Activated CD8-positive, alpha-beta memory T cell treated with anti-CD3 and anti-CD28 coated beads, Interleukin-2, amount 10 ng/mL, durations not matched to agents 7 days and 5 days (primary cell): Measurements from ENCODE around the gene IGLL1. TPM values are rescaled to one million over a fixed set of nuclear protein-coding genes. Genes with fewer than 3 reads are reported as not detected.
"Not testable (repeated sequence)": the region's sequence is repeated elsewhere in the genome, so short reads cannot be mapped to it uniquely, and the experiment has no call there.

Source experiments
- ATAC-seq: fragments of 150-1000 bp; cut with Tn5 transposase; one replicate; pipeline ENCODE4 v1.10.0; 2021; ENCODE audit warnings: moderate library complexity
- CTCF ChIA-PET: fragments of 350-600 bp; sonication (Branson Sonifier 250); formaldehyde crosslinking; loops from one replicate; lab custom pipeline; 2021; ENCODE audit warnings: antibody characterized with exemption; lab: Charles Lee
- DNase-seq: peaks from one replicate; pipeline ENCODE4 v3.0.0-alpha.2; 2020
- H3K27ac Mint-ChIP-seq: one replicate; pipeline ENCODE4 v1.8.0; 2021; ENCODE audit warnings: mild to moderate bottlenecking, mixed read lengths
- H3K27me3 Mint-ChIP-seq: one replicate; pipeline ENCODE4 v1.8.0; 2021; ENCODE audit warnings: mixed read lengths
- H3K36me3 Mint-ChIP-seq: one replicate; pipeline ENCODE4 v1.8.0; 2021; ENCODE audit warnings: mild to moderate bottlenecking, mixed read lengths
- H3K4me1 Mint-ChIP-seq: one replicate; pipeline ENCODE4 v1.8.0; 2021; ENCODE audit warnings: mixed read lengths
- H3K4me3 Mint-ChIP-seq: one replicate; pipeline ENCODE4 v1.8.0; 2021; ENCODE audit warnings: mild to moderate bottlenecking, moderate library complexity, mixed read lengths
- H3K9me3 Mint-ChIP-seq: one replicate; pipeline ENCODE4 v1.8.0; 2022; ENCODE audit warnings: low read depth, mixed read lengths
- total RNA-seq, 2 experiments: library from RNA; stranded (reverse); gene quantifications; one replicate each; pipeline ENCODE4 v1.2.3, GENCODE V29; 2021

IGLL1 gene
- total RNA-seq, 2 experiments from 2014 or later: 0.42 to 2.0 TPM

DNA sequence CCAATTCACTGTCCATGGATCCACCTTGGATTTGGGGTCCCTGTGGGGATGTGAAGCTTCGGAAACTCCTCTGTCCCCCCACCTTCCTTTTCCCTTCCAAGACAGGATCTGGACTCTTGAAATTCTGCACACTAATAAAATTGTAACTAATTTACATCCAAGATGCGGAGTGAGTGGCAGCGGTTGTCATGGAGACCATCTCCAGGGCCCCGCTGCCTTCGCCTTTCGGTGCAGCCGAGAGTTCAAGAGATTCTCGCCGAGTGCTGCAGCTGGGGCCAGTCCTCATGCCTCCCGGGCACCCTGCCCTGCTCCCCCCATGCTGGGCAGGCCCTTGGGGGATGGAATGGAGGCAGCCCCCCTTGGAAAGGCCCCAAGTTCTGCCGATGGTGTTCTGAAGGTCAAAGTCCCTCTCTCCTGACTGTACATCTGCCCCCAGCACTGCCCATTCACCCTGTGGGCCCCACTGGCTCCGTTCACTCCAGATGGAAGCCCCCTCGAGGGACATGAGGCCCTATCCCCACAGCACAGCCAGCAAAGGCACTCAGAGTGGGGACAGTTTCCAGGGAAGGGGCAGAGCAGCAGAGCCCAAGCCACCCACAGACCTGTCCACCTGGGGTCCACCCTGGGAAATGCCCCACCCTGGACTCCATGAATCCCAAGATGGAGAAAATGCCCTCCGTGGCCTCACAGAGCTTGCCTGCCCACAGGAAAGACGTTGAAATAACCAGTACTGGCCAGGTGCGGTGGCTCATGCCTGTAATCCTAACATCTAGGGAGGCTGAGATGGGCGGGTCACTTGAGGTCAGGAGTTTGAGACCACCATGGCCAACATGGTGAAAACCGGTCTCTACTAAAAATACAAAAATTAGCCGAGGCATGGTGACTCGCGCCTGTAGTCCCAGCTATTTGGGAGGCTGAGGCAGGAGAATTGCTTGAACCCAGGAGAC is 25.9 kb downstream of the IGLL1 start:
- Mint-ChIP-seq H3K4me3 (no peak overlapping the region), H3K27ac (no peak overlapping the region), H3K27me3 (peaks cover 5% of the 10 kb centered on the region), H3K4me1 (no peaks in the 10 kb centered on the region), H3K36me3 (no peaks in the 10 kb centered on the region), H3K9me3 (no peaks in the 10 kb centered on the region)
- ATAC-seq: no peak
- no peak for DNase-seq
- CTCF ChIA-PET: no interaction called here

DNA sequence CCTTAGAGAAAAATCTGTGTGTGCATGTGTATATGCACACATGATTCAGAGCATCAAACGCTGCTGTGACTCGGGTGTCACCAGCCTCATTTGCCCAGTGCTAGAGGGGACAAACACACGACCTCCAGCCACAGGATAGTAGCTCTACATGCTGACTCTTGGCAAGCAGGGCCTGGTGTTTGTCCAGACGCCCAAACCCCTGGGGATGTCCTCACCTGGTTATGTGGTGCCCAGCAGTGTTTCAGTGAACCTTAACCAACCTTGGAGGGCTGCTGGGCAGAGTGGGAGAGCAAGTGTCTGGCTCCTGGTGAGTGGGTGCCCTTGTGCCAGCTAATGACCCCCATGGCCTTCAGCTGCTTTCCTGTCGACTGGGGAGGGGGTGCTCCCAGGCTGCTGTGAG is 26.7 kb downstream of the IGLL1 start:
- Mint-ChIP-seq H3K36me3 (no peaks in the 10 kb centered on the region), H3K9me3 (no peaks in the 10 kb centered on the region), H3K27me3 (peaks cover 3% of the 10 kb centered on the region), H3K4me3 (no peak overlapping the region), H3K4me1 (no peaks in the 10 kb centered on the region), H3K27ac (no peak overlapping the region)
- ATAC-seq: no peak
- CTCF ChIA-PET: no interaction called here
- DNase-seq: no peak

- CTCF ChIA-PET: no interaction called here
- no peak overlapping the region for H3K4me3 Mint-ChIP-seq
- no peaks in the 10 kb centered on the region for H3K4me1 Mint-ChIP-seq
- H3K27ac Mint-ChIP-seq: no peak overlapping the region
- no peaks in the 10 kb centered on the region for H3K36me3 Mint-ChIP-seq
- ATAC-seq (no peak), DNase-seq (no peak)
- no peaks in the 10 kb centered on the region for H3K9me3 Mint-ChIP-seq
- peaks cover 3% of the 10 kb centered on the region for H3K27me3 Mint-ChIP-seq
These were observed 27.5 kb downstream of the IGLL1 start for GRCh38 chr22:23552573-23552972.

DNA sequence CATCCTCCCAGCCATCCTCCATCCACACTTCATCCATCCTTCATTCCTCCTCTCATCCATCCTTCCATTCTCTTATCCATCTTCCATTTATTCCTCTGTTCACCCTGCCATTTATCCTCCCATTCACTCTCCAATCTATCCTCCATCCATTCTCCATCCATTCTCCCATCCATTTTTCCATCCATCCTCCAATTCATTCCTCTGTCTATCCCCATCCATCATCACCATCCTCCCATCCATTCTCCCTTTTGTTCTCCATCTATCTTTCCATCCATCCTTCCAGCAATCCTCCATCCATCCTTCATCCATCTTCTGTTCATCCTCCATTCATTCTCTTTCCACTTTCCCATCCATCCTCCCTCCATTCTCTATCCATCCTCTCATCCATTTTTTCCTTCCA is 28.7 kb downstream of the IGLL1 start:
- Mint-ChIP-seq H3K27me3 (peaks cover 2% of the 10 kb centered on the region), H3K4me1 (no peaks in the 10 kb centered on the region), H3K27ac (no peak overlapping the region), H3K9me3 (no peaks in the 10 kb centered on the region), H3K36me3 (no peaks in the 10 kb centered on the region), H3K4me3 (no peak overlapping the region)
- DNase-seq (no peak), ATAC-seq (no peak)
- CTCF ChIA-PET: no interaction called here

GRCh38 chr22:23550049-23550650 is 29.9 kb downstream of the IGLL1 start:
- Mint-ChIP-seq H3K4me3 (no peak overlapping the region), H3K9me3 (no peaks in the 10 kb centered on the region), H3K4me1 (no peaks in the 10 kb centered on the region), H3K27me3 (peaks cover 5% of the 10 kb centered on the region), H3K27ac (no peak overlapping the region), H3K36me3 (no peaks in the 10 kb centered on the region)
- ATAC-seq (no peak), DNase-seq (no peak)
- CTCF ChIA-PET: no interaction called here

GRCh38 chr22:23549198-23549595 is 30.9 kb downstream of the IGLL1 start:
- ATAC-seq: no peak
- H3K4me3 Mint-ChIP-seq: no peak overlapping the region
- CTCF ChIA-PET: no interaction called here
- DNase-seq: no peak
- no peaks in the 10 kb centered on the region for H3K9me3 Mint-ChIP-seq
- no peaks in the 10 kb centered on the region for H3K36me3 Mint-ChIP-seq
- peaks cover 8% of the 10 kb centered on the region for H3K27me3 Mint-ChIP-seq
- no peak overlapping the region for H3K27ac Mint-ChIP-seq
- no peaks in the 10 kb centered on the region for H3K4me1 Mint-ChIP-seq

DNA sequence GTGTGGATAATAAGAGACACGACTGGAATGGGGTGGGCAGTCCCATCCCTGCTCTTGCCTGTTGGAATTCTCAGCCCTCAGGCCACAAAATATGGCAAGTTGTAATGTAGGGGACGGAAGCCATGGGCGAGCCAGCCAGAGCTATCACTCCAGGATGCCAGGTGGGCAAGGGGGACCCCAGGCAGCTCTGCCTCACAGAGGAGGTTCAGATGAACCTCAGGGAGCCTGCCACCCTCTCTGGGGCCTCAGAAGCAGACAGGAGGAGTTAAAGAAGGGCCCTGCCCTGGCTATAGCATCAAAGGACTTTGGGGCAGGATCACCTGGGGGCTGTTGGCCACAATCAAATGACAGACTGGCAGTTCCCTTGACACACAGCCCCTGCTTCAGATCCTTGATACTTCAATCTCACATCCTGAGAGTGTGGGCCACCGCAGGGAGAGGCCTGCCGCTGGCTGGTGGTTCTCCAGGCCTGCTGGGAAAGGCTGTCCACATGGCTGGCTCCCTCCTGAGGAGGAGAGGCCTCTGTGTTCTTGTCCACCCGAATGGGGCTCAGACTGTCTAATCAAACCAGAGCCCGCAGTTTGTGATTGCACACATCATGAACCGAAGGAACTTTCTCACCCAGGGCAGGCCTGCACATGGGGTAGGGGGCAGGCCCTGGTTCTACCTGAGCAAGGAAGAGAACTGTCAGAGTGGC is 31.4 kb downstream of the IGLL1 start:
- Mint-ChIP-seq H3K4me1 (no peaks in the 10 kb centered on the region), H3K27ac (no peak overlapping the region), H3K9me3 (no peaks in the 10 kb centered on the region), H3K36me3 (no peaks in the 10 kb centered on the region), H3K27me3 (peaks cover 8% of the 10 kb centered on the region), H3K4me3 (no peak overlapping the region)
- no peak for ATAC-seq
- DNase-seq: no peak
- CTCF ChIA-PET: no interaction called here

DNA sequence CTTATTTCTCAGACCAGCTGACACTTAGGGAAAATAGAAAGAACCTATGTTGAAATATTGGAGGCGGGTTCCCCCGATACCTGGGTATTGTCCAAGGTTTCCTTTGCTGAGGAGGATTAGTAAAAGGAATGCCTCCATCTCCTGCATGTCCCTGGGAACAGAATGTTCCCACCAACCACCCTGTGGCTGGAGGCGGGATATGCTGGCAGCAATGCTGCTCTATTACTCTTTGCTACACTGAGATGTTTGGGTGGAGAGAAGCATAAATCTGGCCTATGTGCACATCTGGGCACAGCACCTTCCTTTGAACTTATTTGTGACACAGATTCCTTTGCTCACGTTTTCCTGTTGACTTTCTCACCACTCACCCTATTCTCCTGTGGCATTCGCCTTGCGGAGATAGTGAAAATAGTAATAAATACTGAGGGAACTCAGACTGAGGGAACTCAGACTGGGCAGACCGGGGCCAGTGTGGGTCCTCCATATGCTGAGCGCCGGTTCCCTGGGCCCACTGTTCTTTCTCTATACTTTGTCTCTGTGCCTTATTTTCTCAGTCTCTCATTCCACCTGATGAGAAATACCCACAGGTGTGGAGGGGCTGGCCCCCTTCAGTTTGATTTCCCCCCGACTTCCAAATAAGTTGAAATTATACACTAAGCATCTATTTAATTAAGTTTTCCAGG is 32.1 kb downstream of the IGLL1 start:
- Mint-ChIP-seq H3K27ac (no peak overlapping the region), H3K27me3 (peaks cover 15% of the 10 kb centered on the region), H3K4me1 (no peaks in the 10 kb centered on the region), H3K9me3 (no peaks in the 10 kb centered on the region), H3K4me3 (no peak overlapping the region), H3K36me3 (no peaks in the 10 kb centered on the region)
- CTCF ChIA-PET: no interaction called here
- ATAC-seq (no peak), DNase-seq (no peak)

GRCh38 chr22:23547382-23547781 is 32.7 kb downstream of the IGLL1 start:
- DNase-seq, CTCF ChIA-PET, H3K4me3 Mint-ChIP-seq: not testable (repeated sequence)

DNA sequence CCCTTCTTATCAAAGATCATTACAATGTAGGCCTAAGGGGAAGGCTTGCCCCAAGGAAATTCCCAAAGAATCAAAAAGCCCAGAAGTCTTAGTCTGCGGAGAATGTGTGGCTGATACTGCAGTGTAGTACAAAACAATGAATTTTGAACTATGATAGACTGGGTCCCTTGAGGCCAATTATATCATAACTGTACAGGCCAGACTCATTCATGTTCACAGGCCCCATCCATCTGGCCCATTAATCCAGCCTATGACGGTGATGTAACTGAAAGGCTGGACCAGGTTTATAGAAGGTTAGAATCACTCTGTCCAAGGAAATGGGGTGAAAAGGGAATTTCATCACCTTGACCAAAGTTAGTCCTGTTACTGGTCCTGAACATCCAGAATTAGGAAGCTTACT is 35.2 kb downstream of the IGLL1 start:
- Mint-ChIP-seq H3K27me3 (peaks cover 32% of the 10 kb centered on the region), H3K36me3 (no peaks in the 10 kb centered on the region), H3K9me3 (no peaks in the 10 kb centered on the region), H3K4me3 (no peak overlapping the region), H3K4me1 (no peaks in the 10 kb centered on the region), H3K27ac (no peak overlapping the region)
- DNase-seq (no peak), ATAC-seq (no peak)
- CTCF ChIA-PET: interaction anchor here (1.4 to 1.5 kb wide), 2 partner anchors 45 to 47 kb away, joined by 3 read pairs; no protein-coding TSS in a partner anchor

More at GRCh38 chr22:23547382-23547781, 32.7 kb downstream of the IGLL1 start:
- H3K4me1 Mint-ChIP-seq, H3K36me3 Mint-ChIP-seq, ATAC-seq, H3K9me3 Mint-ChIP-seq, H3K27ac Mint-ChIP-seq: not testable (repeated sequence)
- peaks cover 21% of the 10 kb centered on the region for H3K27me3 Mint-ChIP-seq

DNA sequence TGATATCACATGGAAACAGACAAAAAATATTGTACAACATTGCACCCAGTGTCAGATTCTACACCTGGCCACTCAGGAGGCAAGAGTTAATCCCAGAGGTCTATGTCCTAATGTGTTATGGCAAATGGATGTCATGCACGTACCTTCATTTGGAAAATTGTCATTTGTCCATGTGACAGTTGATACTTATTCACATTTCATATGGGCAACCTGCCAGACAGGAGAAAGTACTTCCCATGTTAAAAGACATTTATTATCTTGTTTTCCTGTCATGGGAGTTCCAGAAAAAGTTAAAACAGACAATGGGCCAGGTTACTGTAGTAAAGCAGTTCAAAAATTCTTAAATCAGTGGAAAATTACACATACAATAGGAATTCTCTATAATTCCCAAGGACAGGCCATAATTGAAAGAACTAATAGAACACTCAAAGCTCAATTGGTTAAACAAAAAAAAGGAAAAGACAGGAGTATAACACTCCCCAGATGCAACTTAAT is 36.5 kb downstream of the IGLL1 start:
- peaks cover 32% of the 10 kb centered on the region for H3K27me3 Mint-ChIP-seq
- not testable (repeated sequence) for DNase-seq, H3K36me3 Mint-ChIP-seq, H3K9me3 Mint-ChIP-seq, H3K4me1 Mint-ChIP-seq, H3K4me3 Mint-ChIP-seq, H3K27ac Mint-ChIP-seq, ATAC-seq
- CTCF ChIA-PET: interaction anchor here (1.2 to 1.5 kb wide), 4 partner anchors 45 to 89 kb away, joined by 3 to 4 read pairs (median 3); partner anchors contain the start of gene DRICH1

DNA sequence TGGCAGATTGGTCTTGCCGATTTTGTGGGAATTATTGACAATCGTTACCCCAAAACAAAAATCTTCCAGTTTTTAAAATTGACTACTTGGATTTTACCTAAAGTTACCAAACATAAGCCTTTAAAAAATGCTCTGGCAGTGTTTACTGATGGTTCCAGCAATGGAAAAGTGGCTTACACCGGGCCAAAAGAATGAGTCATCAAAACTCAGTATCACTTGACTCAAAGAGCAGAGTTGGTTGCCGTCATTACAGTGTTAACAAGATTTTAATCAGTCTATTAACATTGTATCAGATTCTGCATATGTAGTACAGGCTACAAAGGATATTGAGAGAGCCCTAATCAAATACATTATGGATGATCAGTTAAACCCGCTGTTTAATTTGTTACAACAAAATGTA is 37.2 kb downstream of the IGLL1 start:
- Mint-ChIP-seq H3K27ac (no peak overlapping the region), H3K9me3 (no peaks in the 10 kb centered on the region), H3K4me3 (no peak overlapping the region), H3K27me3 (peaks cover 32% of the 10 kb centered on the region), H3K36me3 (no peaks in the 10 kb centered on the region), H3K4me1 (peaks cover 9% of the 10 kb centered on the region)
- CTCF ChIA-PET: interaction anchor here (1.3 kb wide), 1 partner anchor 89 kb away, joined by 3 read pairs; the partner anchor contains the start of gene DRICH1
- no peak for ATAC-seq
- no peak for DNase-seq

DNA sequence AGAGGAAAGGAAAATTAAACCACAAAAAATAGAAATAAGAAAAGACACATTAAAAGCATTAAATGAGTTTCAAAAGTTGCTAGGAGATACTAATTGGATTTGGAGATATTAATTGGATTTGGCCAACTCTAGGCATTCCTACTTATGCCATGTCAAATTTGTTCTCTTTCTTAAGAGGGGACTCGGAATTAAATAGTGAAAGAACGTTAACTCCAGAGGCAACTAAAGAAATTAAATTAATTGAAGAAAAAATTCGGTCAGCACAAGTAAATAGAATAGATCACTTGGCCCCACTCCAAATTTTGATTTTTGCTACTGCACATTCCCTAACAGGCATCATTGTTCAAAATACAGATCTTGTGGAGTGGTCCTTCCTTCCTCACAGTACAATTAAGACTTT is 37.7 kb downstream of the IGLL1 start:
- H3K9me3 Mint-ChIP-seq, H3K4me1 Mint-ChIP-seq, H3K36me3 Mint-ChIP-seq, H3K27ac Mint-ChIP-seq, H3K4me3 Mint-ChIP-seq, DNase-seq, ATAC-seq, CTCF ChIA-PET: not testable (repeated sequence)
- H3K27me3 Mint-ChIP-seq: peaks cover 34% of the 10 kb centered on the region
